HG03442 (cell line): Measurements from ENCODE around the gene TH.

ENCODE experiments used
- ATAC-seq: cut with Tn5 transposase; IDR thresholded peaks from one replicate; pipeline ENCODE4 v1.9.1; 2021; ENCODE audit warnings: mild to moderate bottlenecking, moderate library complexity; ENCODE audit not compliant: unreplicated experiment

TH gene

GRCh38 chr11:2171591-2172003 lies at the start of gene TH:
TH (minus strand) TSS chr11:2171815; CDS start chr11:2171786, 29 bp downstream.
- ATAC-seq: no peak

GRCh38 chr11:2221024-2221423 lies 49.4 kb upstream of the TH start:
- no peak for ATAC-seq

- ATAC-seq: no peak
Observed at GRCh38 chr11:2220173-2220771, 48.7 kb upstream of the TH start.

GRCh38 chr11:2219318-2220017 lies 47.9 kb upstream of the TH start:
- no peak for ATAC-seq

- no peak for ATAC-seq
Observed at GRCh38 chr11:2218031-2218633, 46.5 kb upstream of the TH start.

- ATAC-seq: no peak
Observed at GRCh38 chr11:2217211-2218030, 45.8 kb upstream of the TH start.

GRCh38 chr11:2216400-2217064 lies 44.9 kb upstream of the TH start:
- ATAC-seq: no peak

GRCh38 chr11:2215561-2216399 lies 44.2 kb upstream of the TH start:
- no peak for ATAC-seq

GRCh38 chr11:2215230-2215560 lies 43.6 kb upstream of the TH start:
- ATAC-seq: no peak

GRCh38 chr11:2214527-2215229 lies 43.1 kb upstream of the TH start:
- no peak for ATAC-seq

- ATAC-seq: no peak
Observed at GRCh38 chr11:2213890-2214526, 42.4 kb upstream of the TH start.

GRCh38 chr11:2213384-2213842 lies 41.8 kb upstream of the TH start:
- ATAC-seq: no peak

GRCh38 chr11:2212411-2213251 lies 41.0 kb upstream of the TH start:
- ATAC-seq: no peak

GRCh38 chr11:2211113-2211971 lies 39.7 kb upstream of the TH start:
- ATAC-seq: no peak

- no peak for ATAC-seq
Observed at GRCh38 chr11:2210366-2211112, 38.9 kb upstream of the TH start.

- no peak for ATAC-seq
Observed at GRCh38 chr11:2209900-2210321, 38.3 kb upstream of the TH start.
